Mucosa of descending colon (tissue), 3 donors: ENCODE measurements around the gene SKP2. TPM values are rescaled to one million over a fixed set of nuclear protein-coding genes. Genes with fewer than 3 reads are reported as not detected.
A peak's percentile ranks its signal among the peaks of the same experiment; 100 is the strongest.
"Not testable (repeated sequence)": the region's sequence is repeated elsewhere in the genome, so short reads cannot be mapped to it uniquely, and the experiment has no call there.

Experiments
- ATAC-seq: fragments of 200-7000 bp; cut with Tn5 transposase; one replicate; pipeline ENCODE4 v1.9.1; 2020; ENCODE audit warnings: mild to moderate bottlenecking, moderate library complexity
- DNase-seq, 3 donors: peaks; one replicate each; pipeline ENCODE4 v3.0.0-alpha.2; 2020
- H3K36me3 ChIP-seq: fragments of 200-600 bp; one replicate; pipeline ENCODE4 v1.8.0; 2021; ENCODE audit warnings: low read depth, mild to moderate bottlenecking
- H3K4me1 ChIP-seq: fragments of 200-600 bp; one replicate; pipeline ENCODE4 v1.8.0; 2021; ENCODE audit warnings: low read depth, mild to moderate bottlenecking
- H3K4me3 ChIP-seq: fragments of 200-600 bp; one replicate; pipeline ENCODE4 v1.8.0; 2021; ENCODE audit warnings: mild to moderate bottlenecking
- H3K9me3 ChIP-seq: fragments of 200-600 bp; one replicate; pipeline ENCODE4 v1.8.0; 2021; ENCODE audit warnings: mild to moderate bottlenecking
- CTCF ChIP-seq: fragments of 200-600 bp; IDR thresholded peaks from one replicate; pipeline ENCODE4 v1.8.0; 2022; ENCODE audit warnings: antibody characterized with exemption, mild to moderate bottlenecking
- intact Hi-C, 2 donors: fragments of 100-400 bp; cut with DNase I in 1 of 2; cut with micrococcal nuclease in 1 of 2; formaldehyde crosslinking; loops; one replicate each; pipeline versions ENCODE4 v1.11.0 to v1.11.1; 2022; cut with DNase I, micrococcal nuclease
- total RNA-seq, 3 donors: library from RNA; stranded (reverse); fragmentation: NEBNext Ultra II Directional in 2 of 3; extraction: Animal tissue kit (Norgen Biotek cat#: 25700) in 2 of 3; gene quantifications; one replicate each; pipeline versions ENCODE4 v1.2.1 to v1.2.4, GENCODE V29; 2021 to 2023
- donor health status: DM: no; HTN: no; CAD: no; lungs with moderate emphysema.
- donor health status: DM: no; HTN: no; CAD: no.
- donor health status: DM: no; HTN: yes; CAD: no.

Gene SKP2
- total RNA-seq, 3 donors from 2014 or later: 11.6 to 24.2 (median 16.5) TPM

GRCh38 chr5:36177715-36178523, 26.0 kb downstream of the SKP2 start:
- Histone ChIP-seq H3K4me3 (no peak overlapping the region), H3K36me3 (no peaks in the 10 kb centered on the region), H3K9me3 (no peaks in the 10 kb centered on the region), H3K4me1 (no peaks in the 10 kb centered on the region)
- intact Hi-C loops: no loop called here
- DNase-seq (no peak), ATAC-seq (peak; percentile 67)
- TF ChIP-seq CTCF: peak; percentile 12

GRCh38 chr5:36178524-36178890, 26.6 kb downstream of the SKP2 start:
- Histone ChIP-seq H3K4me1 (no peaks in the 10 kb centered on the region), H3K4me3 (no peak overlapping the region), H3K36me3 (no peaks in the 10 kb centered on the region), H3K9me3 (no peaks in the 10 kb centered on the region)
- TF ChIP-seq CTCF: no peak
- ATAC-seq (no peak), DNase-seq (no peak)
- intact Hi-C loops: no loop called here

GRCh38 chr5:36179950-36180349, 28.0 kb downstream of the SKP2 start:
- Histone ChIP-seq H3K9me3 (no peaks in the 10 kb centered on the region), H3K4me3 (no peak overlapping the region), H3K4me1 (no peaks in the 10 kb centered on the region), H3K36me3 (no peaks in the 10 kb centered on the region)
- no peak for TF ChIP-seq CTCF
- intact Hi-C loops: no loop called here
- ATAC-seq (no peak), DNase-seq (no peak)

- peak; percentile 65 for ATAC-seq
- intact Hi-C loops: no loop called here
- no peaks in the 10 kb centered on the region for H3K36me3 ChIP-seq
These were observed 28.8 kb downstream of the SKP2 start for GRCh38 chr5:36180556-36181350.

GRCh38 chr5:36181774-36182173, 29.9 kb downstream of the SKP2 start:
- H3K4me3 ChIP-seq: no peak overlapping the region
- DNase-seq (no peak), ATAC-seq (no peak)
- TF ChIP-seq CTCF: no peak
- no peaks in the 10 kb centered on the region for H3K36me3 ChIP-seq
- H3K9me3 ChIP-seq: no peaks in the 10 kb centered on the region
- intact Hi-C loops: no loop called here
- no peaks in the 10 kb centered on the region for H3K4me1 ChIP-seq

More at GRCh38 chr5:36180556-36181350, 28.8 kb downstream of the SKP2 start:
- no peak overlapping the region for H3K4me3 ChIP-seq
- no peak for DNase-seq
- no peak for TF ChIP-seq CTCF
- H3K9me3 ChIP-seq: no peaks in the 10 kb centered on the region
- H3K4me1 ChIP-seq: no peaks in the 10 kb centered on the region

GRCh38 chr5:36184408-36184807, 32.5 kb downstream of the SKP2 start:
- H3K9me3 ChIP-seq, ATAC-seq, H3K4me1 ChIP-seq, intact Hi-C loops, H3K36me3 ChIP-seq, H3K4me3 ChIP-seq, DNase-seq: not testable (repeated sequence)
